Measurements from ENCODE around the gene MAP2K7. TPM values are rescaled to one million over a fixed set of nuclear protein-coding genes. Genes with fewer than 3 reads are reported as not detected.

Gene MAP2K7
- total and polyA plus RNA-seq, 2 of the 4 experiments (the other 2 are of a cell fraction) = 4.1 to 15.6 TPM

GRCh38 chr19:7926727-7927604, 23.3 kb downstream of the MAP2K7 start:
- Histone ChIP-seq H2BK15ac (ENCODE audit: low read depth, low read length) (no peak overlapping the region), H2BK5ac (ENCODE audit: low read depth, low read length, poor library complexity, severe bottlenecking) (no peak overlapping the region), H3K4me1 (ENCODE audit: control insufficient read depth, insufficient read depth, low read length) (peaks cover 21% of the 10 kb centered on the region), H2BK120ac (ENCODE audit: low read depth, low read length) (no peak overlapping the region), H3K4ac (ENCODE audit: low read depth, low read length) (peak overlapping the region; percentile 84; the same call in 1 of the 2 replicates), H3K27ac (ENCODE audit: insufficient read depth, low read length) (no peak overlapping the region), H3K9ac (ENCODE audit: low read depth, low read length) (no peak overlapping the region), H3K36me3 (ENCODE audit: control insufficient read depth, insufficient read depth, low read length) (peaks cover 21% of the 10 kb centered on the region), H2AK5ac (ENCODE audit: low read depth, low read length) (peak overlapping the region; percentile 81; the same call in 1 of the 2 replicates), H3K27me3 (ENCODE audit: control insufficient read depth, insufficient read depth, low read length) (no peaks in the 10 kb centered on the region), H3K9me3 (ENCODE audit: control insufficient read depth, insufficient read depth, low read length) (no peaks in the 10 kb centered on the region), H3K4me2 (ENCODE audit: low read depth, low read length) (peak overlapping the region; percentile 84; the same call in 1 of the 2 replicates), H4K8ac (ENCODE audit: low read depth in 2 of 2, low read length in 2 of 2) (no peak overlapping the region), H2AK9ac (replicated peaks; ENCODE audit: low read depth, low read length, poor library complexity) (peak overlapping the region; percentile 92), H4K20me1 (ENCODE audit: insufficient read depth, low read length) (peaks cover 15% of the 10 kb centered on the region), H3K56ac (ENCODE audit: extremely low read depth, insufficient read depth, low read length) (no peak overlapping the region), H3K14ac (replicated peaks; ENCODE audit: low read depth, low read length) (no peak overlapping the region), H3K9me1 (ENCODE audit: insufficient read depth, low read length) (peaks cover 9% of the 10 kb centered on the region; the same call in 1 of the 2 replicates), H3K79me1 (ENCODE audit: low read depth in 1 of 2, low read length in 2 of 2) (peaks cover 7 to 14% of the 10 kb centered on the region in 2 experiments; a peak in 3 of 4 replicates), H3K18ac (ENCODE audit: low read depth, low read length) (no peak overlapping the region), H2BK20ac (ENCODE audit: low read depth, low read length) (no peak overlapping the region), H3K4me3 (ENCODE audit: insufficient read depth, low read depth, low read length) (no peak overlapping the region), H3K23ac (ENCODE audit: low read depth, low read length) (no peak overlapping the region), H2AFZ (replicated peaks; ENCODE audit: low read length, poor library complexity) (peak overlapping the region; percentile 96), H4K91ac (ENCODE audit: insufficient read depth, low read depth, low read length) (0 out of 2 replicates have a peak overlapping the region, but pooled peaks have one; percentile 49), H4K5ac (ENCODE audit: low read depth, low read length) (no peak overlapping the region)
- dilution Hi-C loops (cut with HindIII; ENCODE audit: low sequenced_read_pairs, unreplicated experiment) = no loop called here
- in situ Hi-C loops (cut with MboI; ENCODE audit: low sequenced_read_pairs) = no loop called here
- ChIA-PET CTCF (no interaction called here), POLR2A (ENCODE audit: unreplicated experiment) (interaction anchor here (0.6 kb wide), 2 partner anchors 228 to 293 kb away, joined by 5 to 9 read pairs; no protein-coding TSS in a partner anchor)
- 85% methylated on average over 15 of the region's 32 CpGs; no CpG with 5 or more reads in 1 of the 2 experiments for WGBS, 2 experiments (ENCODE audit: extremely low coverage in 2 of 2, insufficient read length in 1 of 2)
- ATAC-seq (ENCODE audit: low read depth) = no peak
- intact Hi-C loops (cut with micrococcal nuclease) = no loop called here
- no peak for DNase-seq
- no TSS peak for BruUV-seq (replicated peaks)
- TF ChIP-seq SMC3 (IDR thresholded peaks at IDR 0.05; ENCODE audit: low read depth, low read length) = no peak
- no peak for TF ChIP-seq RCOR1 (IDR thresholded peaks at IDR 0.05; ENCODE audit: insufficient replicate concordance, low read length)
- TF ChIP-seq CEBPB (IDR thresholded peaks at IDR 0.05; ENCODE audit: low read depth, low read length) = no peak
- TF ChIP-seq BHLHE40 (IDR thresholded peaks at IDR 0.05; ENCODE audit: low read depth, low read length) = no peak
- no peak for TF ChIP-seq CTCF (conservative IDR thresholded peaks at IDR 0.05; ENCODE audit: low read depth, low read length)
- no peak for TF ChIP-seq MXI1 (IDR thresholded peaks at IDR 0.05; ENCODE audit: borderline replicate concordance, low read depth, low read length)
- no peak for TF ChIP-seq FOS (IDR thresholded peaks at IDR 0.05; ENCODE audit: low read depth, low read length)
- TF ChIP-seq RAD21 (IDR thresholded peaks at IDR 0.05; ENCODE audit: low read length) = no peak
- no peak for TF ChIP-seq MAZ (IDR thresholded peaks at IDR 0.05; ENCODE audit: borderline replicate concordance, low read depth, low read length)
- no peak for TF ChIP-seq NFE2L2 (IDR thresholded peaks at IDR 0.05; ENCODE audit: low read depth, low read length)
- no peak for TF ChIP-seq POLR2A (IDR thresholded peaks at IDR 0.05; ENCODE audit: low read depth, low read length)
- no peak for TF ChIP-seq RFX5 (IDR thresholded peaks at IDR 0.05; ENCODE audit: low read depth, low read length)
- TF ChIP-seq USF2 (IDR thresholded peaks at IDR 0.05; ENCODE audit: low read depth, low read length) = no peak
- TF ChIP-seq CHD1 (IDR thresholded peaks at IDR 0.05; ENCODE audit: low read depth, low read length) = no peak
